Glomerular visceral epithelial cell (primary cell): ENCODE results near the gene CHRNA10.

Experiments
- DNase-seq: peaks from one replicate; pipeline ENCODE4 v3.0.0-alpha.2; 2016; ENCODE audit errors: extremely low spot score

Gene CHRNA10

GRCh38 chr11:3632070-3632660 is 39.0 kb downstream of the CHRNA10 start:
- DNase-seq, result no peak

- no peak for DNase-seq
These were observed 39.9 kb downstream of the CHRNA10 start for GRCh38 chr11:3631331-3631730.

- DNase-seq, result peak; percentile 96
These were observed 43.9 kb downstream of the CHRNA10 start for GRCh38 chr11:3627291-3627690.

GRCh38 chr11:3626250-3626960 is 44.8 kb downstream of the CHRNA10 start:
- peak; percentile 24 for DNase-seq

GRCh38 chr11:3623767-3624458 is 47.3 kb downstream of the CHRNA10 start:
- no peak for DNase-seq

GRCh38 chr11:3623121-3623520 is 48.1 kb downstream of the CHRNA10 start:
- DNase-seq, result no peak

GRCh38 chr11:3622521-3622920 is 48.7 kb downstream of the CHRNA10 start:
- no peak for DNase-seq

GRCh38 chr11:3617990-3618389 is 53.2 kb downstream of the CHRNA10 start:
- DNase-seq, result no peak

- DNase-seq, result peak; percentile 26
These were observed 54.3 kb downstream of the CHRNA10 start for GRCh38 chr11:3616721-3617460.

- no peak for DNase-seq
These were observed 55.2 kb downstream of the CHRNA10 start for GRCh38 chr11:3615998-3616397.
